Nephron progenitor cell (in vitro differentiated cells): ENCODE measurements around the gene TECPR2.
"Not testable (repeated sequence)": the region's sequence is repeated elsewhere in the genome, so short reads cannot be mapped to it uniquely, and the experiment has no call there.

Source experiments
- DNase-seq: peaks from one replicate; pipeline ENCODE4 v3.0.0; 2021
- H3K27ac Mint-ChIP-seq: 2 replicates; pipeline ENCODE4 v1.8.0; 2021; ENCODE audit warnings: mild to moderate bottlenecking, moderate library complexity, mixed read lengths
- H3K27me3 Mint-ChIP-seq: 2 replicates; pipeline ENCODE4 v1.8.0; 2021; ENCODE audit warnings: mild to moderate bottlenecking, low read depth, mixed read lengths; ENCODE audit not compliant: poor library complexity
- H3K36me3 Mint-ChIP-seq: 2 replicates; pipeline ENCODE4 v1.8.0; 2021; ENCODE audit warnings: low read depth, mixed read lengths
- H3K4me1 Mint-ChIP-seq: 2 replicates; pipeline ENCODE4 v1.8.0; 2021; ENCODE audit warnings: mixed read lengths
- H3K4me3 Mint-ChIP-seq: 2 replicates; pipeline ENCODE4 v1.8.0; 2021; ENCODE audit warnings: mild to moderate bottlenecking, moderate library complexity, mixed read lengths
- H3K9me3 Mint-ChIP-seq: 2 replicates; pipeline ENCODE4 v1.8.0; 2021; ENCODE audit warnings: mild to moderate bottlenecking, moderate library complexity, mixed read lengths
- TF ChIP-seq, protein P1 (sequence below): fragments of 200-600 bp; sonication (generic); IDR thresholded peaks from 2 replicates; pipeline ENCODE4 v1.5.0; 2021; ENCODE audit warnings: antibody characterized with exemption

The TECPR2 gene

DNA sequence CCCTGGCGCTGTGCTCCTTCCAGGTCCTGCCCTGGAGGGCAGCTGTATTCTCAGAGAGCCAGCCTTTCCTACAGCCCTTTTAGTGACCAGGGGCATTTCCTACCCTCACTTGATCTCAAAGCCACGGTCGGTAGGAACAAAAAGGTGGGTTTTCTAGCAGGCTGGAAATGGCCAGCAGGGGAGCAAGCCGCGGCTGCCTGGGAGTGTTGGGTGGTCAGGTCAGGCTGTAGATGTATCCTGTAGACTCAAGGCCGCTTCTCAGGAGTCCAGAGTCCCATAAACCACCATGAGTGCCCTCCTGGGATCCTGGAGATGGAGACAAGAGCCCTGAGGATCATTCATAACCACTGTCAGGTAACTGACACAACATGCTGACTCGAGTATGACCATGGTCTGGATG, 18.7 kb upstream of the TECPR2 start:
- Mint-ChIP-seq H3K4me3 (no peak overlapping the region), H3K27me3 (no peaks in the 10 kb centered on the region)

DNA sequence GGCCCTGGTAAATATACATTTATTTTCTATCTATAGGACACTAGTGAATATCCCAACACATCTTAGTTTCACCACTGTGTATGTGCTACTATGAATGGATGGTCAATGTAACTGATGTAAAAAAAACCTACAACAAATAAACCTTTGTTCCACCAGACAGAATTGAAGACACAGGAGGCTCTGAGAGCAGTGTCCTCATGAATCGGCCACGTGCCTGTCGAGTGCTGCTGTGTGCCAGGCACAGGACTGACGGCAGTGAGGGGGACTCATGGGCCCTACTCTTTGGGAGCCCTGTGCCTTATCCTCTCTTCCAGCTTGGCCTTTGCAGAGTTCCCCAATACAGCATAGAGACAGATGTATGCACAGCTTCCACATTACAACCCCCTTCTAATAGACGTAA, 18.3 kb upstream of the TECPR2 start:
- peak overlapping the region; percentile 70 for H3K27ac Mint-ChIP-seq
- H3K4me3 Mint-ChIP-seq, result no peak overlapping the region
- H3K4me1 Mint-ChIP-seq, result no peaks in the 10 kb centered on the region
- no peaks in the 10 kb centered on the region for H3K27me3 Mint-ChIP-seq
- H3K9me3 Mint-ChIP-seq, result no peaks in the 10 kb centered on the region
- TF ChIP-seq, protein P1, sequence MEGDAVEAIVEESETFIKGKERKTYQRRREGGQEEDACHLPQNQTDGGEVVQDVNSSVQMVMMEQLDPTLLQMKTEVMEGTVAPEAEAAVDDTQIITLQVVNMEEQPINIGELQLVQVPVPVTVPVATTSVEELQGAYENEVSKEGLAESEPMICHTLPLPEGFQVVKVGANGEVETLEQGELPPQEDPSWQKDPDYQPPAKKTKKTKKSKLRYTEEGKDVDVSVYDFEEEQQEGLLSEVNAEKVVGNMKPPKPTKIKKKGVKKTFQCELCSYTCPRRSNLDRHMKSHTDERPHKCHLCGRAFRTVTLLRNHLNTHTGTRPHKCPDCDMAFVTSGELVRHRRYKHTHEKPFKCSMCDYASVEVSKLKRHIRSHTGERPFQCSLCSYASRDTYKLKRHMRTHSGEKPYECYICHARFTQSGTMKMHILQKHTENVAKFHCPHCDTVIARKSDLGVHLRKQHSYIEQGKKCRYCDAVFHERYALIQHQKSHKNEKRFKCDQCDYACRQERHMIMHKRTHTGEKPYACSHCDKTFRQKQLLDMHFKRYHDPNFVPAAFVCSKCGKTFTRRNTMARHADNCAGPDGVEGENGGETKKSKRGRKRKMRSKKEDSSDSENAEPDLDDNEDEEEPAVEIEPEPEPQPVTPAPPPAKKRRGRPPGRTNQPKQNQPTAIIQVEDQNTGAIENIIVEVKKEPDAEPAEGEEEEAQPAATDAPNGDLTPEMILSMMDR, result no peak
- DNase-seq, result no peak
- H3K36me3 Mint-ChIP-seq, result peaks cover 54% of the 10 kb centered on the region

More for the DNA sequence above, 18.7 kb upstream of the TECPR2 start:
- H3K27ac Mint-ChIP-seq, result peak overlapping the region; percentile 70
- H3K36me3 Mint-ChIP-seq, result peaks cover 50% of the 10 kb centered on the region
- no peaks in the 10 kb centered on the region for H3K4me1 Mint-ChIP-seq
- H3K9me3 Mint-ChIP-seq, result no peaks in the 10 kb centered on the region
- TF ChIP-seq, protein P1, result no peak
- DNase-seq, result no peak

DNA sequence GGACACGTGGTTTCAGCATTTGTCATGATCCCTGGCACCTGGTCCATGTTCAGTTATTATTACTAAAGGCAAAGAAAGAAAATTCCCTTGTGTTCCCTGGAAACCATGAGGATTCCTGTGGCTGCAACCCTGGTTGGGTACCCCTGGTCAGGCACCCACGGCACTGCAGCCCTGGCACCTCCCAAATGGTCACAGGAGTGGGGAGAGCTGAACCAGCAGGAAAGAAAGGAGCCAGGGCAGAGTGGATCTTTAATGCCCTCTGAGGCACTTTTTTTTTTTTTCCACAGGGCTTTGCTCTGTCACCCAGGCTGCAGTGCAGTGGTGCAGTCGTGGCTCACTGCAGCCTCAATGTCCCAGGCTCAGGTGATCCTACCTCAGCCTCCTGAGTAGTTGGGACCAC, 17.5 kb upstream of the TECPR2 start:
- Mint-ChIP-seq H3K27me3 (no peaks in the 10 kb centered on the region), H3K4me1 (no peaks in the 10 kb centered on the region), H3K9me3 (no peaks in the 10 kb centered on the region), H3K27ac (no peak overlapping the region), H3K36me3 (peaks cover 61% of the 10 kb centered on the region), H3K4me3 (no peak overlapping the region)
- TF ChIP-seq, protein P1, result no peak
- DNase-seq, result no peak

DNA sequence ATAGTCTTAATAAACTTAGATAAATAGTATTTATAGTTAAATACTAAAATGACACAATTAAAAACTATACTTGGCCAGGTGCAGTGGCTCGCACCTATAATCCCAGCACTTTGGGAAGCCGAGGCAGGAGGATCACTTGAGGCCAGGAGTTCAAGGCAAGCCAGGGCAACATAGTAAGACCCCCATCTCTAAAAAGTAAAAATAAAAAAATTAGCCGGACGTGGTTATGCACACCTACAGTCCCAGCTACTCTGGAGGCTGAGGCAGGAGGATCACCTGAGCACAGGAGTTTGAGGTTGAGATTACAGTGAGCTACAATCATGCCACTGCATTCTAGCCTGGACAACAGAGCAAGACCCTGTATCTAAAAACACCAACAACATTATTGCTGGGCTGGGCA, 16.1 kb upstream of the TECPR2 start:
- DNase-seq, result no peak
- no peak overlapping the region for H3K4me3 Mint-ChIP-seq
- peaks cover 63% of the 10 kb centered on the region for H3K36me3 Mint-ChIP-seq
- no peak overlapping the region for H3K27ac Mint-ChIP-seq
- no peaks in the 10 kb centered on the region for H3K4me1 Mint-ChIP-seq
- TF ChIP-seq, protein P1, result no peak
- no peaks in the 10 kb centered on the region for H3K9me3 Mint-ChIP-seq
- H3K27me3 Mint-ChIP-seq, result peaks cover 4% of the 10 kb centered on the region

DNA sequence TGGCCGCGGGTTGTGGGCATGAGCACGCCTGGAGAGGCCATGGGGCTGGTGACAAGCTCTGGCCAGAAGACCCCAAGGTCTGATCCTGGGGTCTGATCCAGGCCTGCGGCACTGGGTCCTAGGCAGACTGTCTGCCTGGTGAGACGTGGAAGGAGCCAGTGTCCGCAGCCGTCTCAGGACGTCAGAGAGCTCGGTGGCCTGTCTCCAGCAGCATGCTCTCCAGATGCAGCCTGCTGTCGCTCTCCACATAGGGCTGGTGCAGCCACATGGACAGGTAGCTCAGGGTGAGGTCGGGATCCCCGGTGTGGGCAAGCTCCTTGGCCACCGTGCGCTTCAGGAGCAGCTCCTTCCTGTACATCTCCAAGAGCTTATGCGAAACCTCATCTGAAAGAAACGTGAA, 14.4 kb upstream of the TECPR2 start:
- H3K27ac Mint-ChIP-seq, result peak overlapping the region; percentile 47
- no peak overlapping the region for H3K4me3 Mint-ChIP-seq
- TF ChIP-seq, protein P1, result no peak
- no peaks in the 10 kb centered on the region for H3K9me3 Mint-ChIP-seq
- no peaks in the 10 kb centered on the region for H3K4me1 Mint-ChIP-seq
- DNase-seq, result no peak
- H3K27me3 Mint-ChIP-seq, result peaks cover 4% of the 10 kb centered on the region
- H3K36me3 Mint-ChIP-seq, result peaks cover 61% of the 10 kb centered on the region

DNA sequence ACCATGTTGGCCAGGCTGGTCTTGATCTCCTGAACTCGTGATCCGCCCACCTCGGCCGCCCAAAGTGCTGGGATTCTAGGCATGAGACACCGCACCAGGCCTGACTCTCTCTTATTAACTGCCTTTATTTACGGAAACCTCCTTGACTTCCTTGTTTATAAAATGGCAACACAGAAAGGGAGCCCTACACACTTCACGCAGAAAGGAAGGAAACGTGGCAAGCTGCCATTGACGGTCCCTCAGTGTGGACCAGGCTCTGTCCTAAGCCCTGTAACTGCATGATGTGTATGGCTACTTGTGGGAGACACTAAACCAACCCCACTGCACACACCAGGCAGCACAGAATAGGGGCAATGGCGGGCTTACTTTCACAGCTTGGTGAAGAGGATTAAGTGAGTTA, 11.7 kb upstream of the TECPR2 start:
- no peaks in the 10 kb centered on the region for H3K4me1 Mint-ChIP-seq
- H3K27ac Mint-ChIP-seq, result peak overlapping the region; percentile 32
- H3K9me3 Mint-ChIP-seq, result no peaks in the 10 kb centered on the region

DNA sequence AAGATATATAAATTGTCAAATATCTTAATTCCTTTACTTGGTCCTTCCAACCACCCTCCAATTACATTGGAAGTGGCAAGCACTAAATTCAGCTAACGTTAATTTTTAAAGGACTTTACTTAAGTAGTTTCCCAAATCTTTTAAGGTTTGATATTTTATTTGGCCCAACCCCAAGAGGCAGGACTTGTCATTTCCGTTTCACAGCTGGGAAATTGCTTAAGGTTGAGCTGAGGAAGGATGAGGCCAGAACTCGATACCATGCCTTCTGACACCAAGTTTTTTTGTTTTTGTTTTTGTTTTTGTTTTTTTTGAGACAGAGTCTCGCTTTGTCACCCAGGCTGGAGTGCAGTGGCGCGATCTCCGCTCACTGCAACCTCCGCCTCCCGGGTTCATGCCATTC, 11.1 kb upstream of the TECPR2 start:
- H3K27me3 Mint-ChIP-seq, H3K27ac Mint-ChIP-seq, H3K9me3 Mint-ChIP-seq, H3K4me1 Mint-ChIP-seq, H3K4me3 Mint-ChIP-seq, DNase-seq: not testable (repeated sequence)
- H3K36me3 Mint-ChIP-seq, result peaks cover 63% of the 10 kb centered on the region

More for the DNA sequence above, 11.7 kb upstream of the TECPR2 start:
- TF ChIP-seq, protein P1, result no peak
- Mint-ChIP-seq H3K27me3 (peaks cover 4% of the 10 kb centered on the region), H3K36me3 (peaks cover 61% of the 10 kb centered on the region), H3K4me3 (no peak overlapping the region)
- DNase-seq, result no peak
